H1 (cell line): ENCODE measurements around the gene GDI2. TPM values are rescaled to one million over a fixed set of nuclear protein-coding genes. Genes with fewer than 3 reads are reported as not detected.
A peak's percentile ranks its signal among the peaks of the same experiment; 100 is the strongest.

Experiments used
- CTCF ChIA-PET: fragments of 300-600 bp; sonication (Branson Sonifier 250); formaldehyde crosslinking; loops from one replicate; lab custom pipeline; 2021; ENCODE audit not compliant: partially characterized antibody; lab: Charles Lee
- POLR2A ChIA-PET: fragments of 300-600 bp; sonication (Branson Sonifier 250); formaldehyde crosslinking; loops from one replicate; lab custom pipeline; 2021; ENCODE audit warnings: inconsistent platforms; ENCODE audit not compliant: partially characterized antibody; lab: Charles Lee
- DNase-seq, 2 experiments: peaks; one replicate each; pipeline versions ENCODE4 v3.0.0 to v3.0.0-alpha.2; 2010 to 2022; ENCODE audit warnings: low spot score in 2 of 2, low read depth in 1 of 2, mixed read lengths in 1 of 2
- FAIRE-seq: peaks from 2 replicates; lab custom pipeline; 2011; peaks lifted over from hg19 to GRCh38; lab: Jason Lieb, UNC
- H2AFZ ChIP-seq: 2 replicates; pipeline ENCODE4 v1.8.1; 2012; ENCODE audit warnings: low read length, inconsistent platforms
- H2AK5ac ChIP-seq: 2 replicates; pipeline ENCODE4 v1.6.1; 2013; ENCODE audit warnings: low read depth, low read length
- H2BK120ac ChIP-seq: replicated peaks from 2 replicates; pipeline ENCODE3; 2013; ENCODE audit warnings: low read depth, low read length, inconsistent platforms
- H2BK12ac ChIP-seq: 2 replicates; pipeline ENCODE4 v1.6.1; 2013; ENCODE audit warnings: low read depth, low read length
- H2BK15ac ChIP-seq: 2 replicates; pipeline ENCODE4 v1.6.1; 2013; ENCODE audit warnings: low read length
- H2BK20ac ChIP-seq: 2 replicates; pipeline ENCODE4 v1.6.1; 2013; ENCODE audit warnings: low read length
- H2BK5ac ChIP-seq: 2 replicates; pipeline ENCODE4 v1.6.1; 2013; ENCODE audit warnings: low read depth, low read length
- H3K14ac ChIP-seq: 2 replicates; pipeline ENCODE4 v1.6.1; 2013; ENCODE audit warnings: inconsistent platforms; ENCODE audit not compliant: insufficient read length
- H3K18ac ChIP-seq: 2 replicates; pipeline ENCODE4 v1.6.1; 2013; ENCODE audit warnings: low read length; ENCODE audit errors: extremely low read depth
- H3K23ac ChIP-seq: 2 replicates; pipeline ENCODE4 v1.6.1; 2013; ENCODE audit warnings: inconsistent platforms; ENCODE audit not compliant: insufficient read length
- H3K23me2 ChIP-seq: 2 replicates; pipeline ENCODE4 v1.6.1; 2013; ENCODE audit warnings: low read depth, low read length
- H3K27ac ChIP-seq: 2 replicates; pipeline ENCODE4 v1.6.1; 2011; ENCODE audit warnings: low read depth, low read length, inconsistent platforms
- H3K27me3 ChIP-seq, 4 experiments: replicated peaks in 1 of 4; 1 replicate in 1 of 4; 2 replicates in 3 of 4; pipeline versions ENCODE4 v1.6.1 to v1.8.1; 2011 to 2013; ENCODE audit warnings: low read length in 3 of 4, mild to moderate bottlenecking in 3 of 4, inconsistent platforms in 2 of 4, mixed read lengths in 2 of 4, moderate library complexity in 1 of 4; ENCODE audit not compliant: control insufficient read depth in 3 of 4, insufficient read depth in 3 of 4; ENCODE audit errors: extremely low read depth in 1 of 4
- H3K36me3 ChIP-seq, 4 experiments: 2 replicates each; pipeline versions ENCODE4 v1.6.1 to v1.8.1; 2011 to 2013; ENCODE audit warnings: mild to moderate bottlenecking in 4 of 4, low read length in 3 of 4, moderate library complexity in 2 of 4, control low read depth in 1 of 4, inconsistent platforms in 1 of 4; ENCODE audit not compliant: insufficient read depth in 4 of 4, control insufficient read depth in 2 of 4
- H3K4ac ChIP-seq: replicated peaks from 2 replicates; pipeline ENCODE3; 2013; ENCODE audit warnings: low read length, low read depth, mixed read lengths, inconsistent platforms; ENCODE audit not compliant: insufficient read length
- H3K4me1 ChIP-seq, 4 experiments: replicated peaks in 1 of 4; 1 replicate in 1 of 4; 2 replicates in 3 of 4; pipeline versions ENCODE4 v1.6.1 to v1.8.1; 2011 to 2013; ENCODE audit warnings: low read length in 3 of 4, inconsistent platforms in 2 of 4, mixed read lengths in 1 of 4; ENCODE audit not compliant: insufficient read depth in 4 of 4, control insufficient read depth in 3 of 4
- H3K4me2 ChIP-seq, 2 experiments: 2 replicates each; pipeline versions ENCODE4 v1.6.1 to v1.8.1; 2011 to 2013; ENCODE audit warnings: low read depth in 2 of 2, low read length in 2 of 2, control low read depth in 1 of 2, inconsistent platforms in 1 of 2, mild to moderate bottlenecking in 1 of 2; ENCODE audit not compliant: insufficient read depth in 1 of 2
- H3K4me3 ChIP-seq, 4 experiments: fragments of 200-600, 300-600 bp in 1 of 4; sonication (generic), shearing (Covaris generic), sonication (Bioruptor Twin) in 1 of 4; 2 replicates each; pipeline versions ENCODE4 v1.5.1 to v1.8.1; 2011 to 2016; ENCODE audit warnings: low read length in 4 of 4, low read depth in 3 of 4, control low read depth in 2 of 4, inconsistent platforms in 2 of 4, mild to moderate bottlenecking in 2 of 4, mixed read lengths in 1 of 4, moderate library complexity in 1 of 4; ENCODE audit not compliant: insufficient read depth in 2 of 4; ENCODE audit errors: extremely low read depth in 1 of 4
- H3K56ac ChIP-seq: replicated peaks from 2 replicates; pipeline ENCODE3; 2013; ENCODE audit warnings: low read depth, mild to moderate bottlenecking, mixed read lengths, low read length, inconsistent platforms; ENCODE audit not compliant: insufficient read length
- H3K79me1 ChIP-seq: 2 replicates; pipeline ENCODE4 v1.6.1; 2013; ENCODE audit warnings: low read depth, low read length, control low read depth
- H3K79me2 ChIP-seq, 2 experiments: 2 replicates each; pipeline versions ENCODE4 v1.6.1 to v1.8.1; 2012 to 2013; ENCODE audit warnings: low read length in 2 of 2, mild to moderate bottlenecking in 2 of 2, inconsistent platforms in 1 of 2; ENCODE audit not compliant: insufficient read depth in 2 of 2, control insufficient read depth in 1 of 2
- H3K9ac ChIP-seq, 4 experiments: replicated peaks in 1 of 4; 1 replicate in 1 of 4; 2 replicates in 3 of 4; pipeline versions ENCODE4 v1.6.1 to v1.8.1; 2011 to 2013; ENCODE audit warnings: low read depth in 3 of 4, low read length in 3 of 4, control low read depth in 2 of 4, mild to moderate bottlenecking in 2 of 4, moderate library complexity in 2 of 4, inconsistent platforms in 1 of 4; ENCODE audit errors: extremely low read depth in 1 of 4
- H3K9me3 ChIP-seq, 2 experiments: 2 replicates each; pipeline versions ENCODE4 v1.6.1 to v1.8.1; 2012 to 2013; ENCODE audit warnings: mild to moderate bottlenecking in 2 of 2, moderate library complexity in 2 of 2, control low read depth in 1 of 2, inconsistent platforms in 1 of 2, low read depth in 1 of 2, low read length in 1 of 2, mixed read lengths in 1 of 2; ENCODE audit not compliant: insufficient read depth in 2 of 2
- H4K20me1 ChIP-seq, 2 experiments: replicated peaks in 1 of 2; 2 replicates each; pipeline versions ENCODE3 to v1.8.1; 2011 to 2013; ENCODE audit warnings: inconsistent platforms in 2 of 2, low read length in 2 of 2, mild to moderate bottlenecking in 1 of 2; ENCODE audit not compliant: insufficient read depth in 2 of 2, control insufficient read depth in 1 of 2
- H4K5ac ChIP-seq: 2 replicates; pipeline ENCODE4 v1.6.1; 2013; ENCODE audit warnings: low read length, low read depth, mixed read lengths, inconsistent platforms; ENCODE audit not compliant: insufficient read length
- H4K8ac ChIP-seq: 2 replicates; pipeline ENCODE4 v1.8.0; 2013; ENCODE audit warnings: mild to moderate bottlenecking, moderate library complexity, low read length, inconsistent platforms; ENCODE audit not compliant: insufficient read depth; ENCODE audit errors: extremely low read depth
- H4K91ac ChIP-seq: replicated peaks from 2 replicates; pipeline ENCODE3; 2013; ENCODE audit warnings: low read length, mixed read lengths, inconsistent platforms; ENCODE audit not compliant: insufficient read length
- BRCA1 ChIP-seq: IDR thresholded peaks from 2 replicates; pipeline ENCODE4 v1.6.1; 2012; ENCODE audit warnings: low read depth, low read length, improper control_type of control experiment
- CBX8 ChIP-seq: fragments of 300-800, 300-1000 bp; sonication (generic); IDR thresholded peaks from 2 replicates; pipeline ENCODE4 v1.7.1; 2016; ENCODE audit warnings: low read depth, low read length, borderline replicate concordance
- CEBPB ChIP-seq: IDR thresholded peaks from 2 replicates; pipeline ENCODE4 v1.6.1; 2012; ENCODE audit warnings: low read depth, low read length
- EGR1 ChIP-seq: IDR thresholded peaks from 2 replicates; pipeline ENCODE4 v1.6.1; 2011; ENCODE audit warnings: low read depth, low read length, borderline replicate concordance
- EP300 ChIP-seq, 2 experiments: IDR thresholded peaks; 1 replicate in 1 of 2; 2 replicates in 1 of 2; pipeline ENCODE4 v1.6.1; 2011 to 2012; ENCODE audit warnings: low read depth in 2 of 2, low read length in 2 of 2, mild to moderate bottlenecking in 2 of 2, borderline replicate concordance in 1 of 2, inconsistent platforms in 1 of 2, moderate library complexity in 1 of 2
- KDM5A ChIP-seq: fragments of 200-600 bp; IDR thresholded peaks from 2 replicates; pipeline ENCODE4 v1.7.1; 2012; ENCODE audit warnings: mild to moderate bottlenecking, low read length, inconsistent platforms, mixed read lengths
- POLR2A ChIP-seq, 2 experiments: IDR thresholded peaks; 1 replicate in 1 of 2; 2 replicates in 1 of 2; pipeline ENCODE4 v1.6.1; 2011; ENCODE audit warnings: low read depth in 2 of 2, low read length in 2 of 2, mild to moderate bottlenecking in 2 of 2; ENCODE audit errors: control extremely low read depth in 1 of 2
- SIRT6 ChIP-seq: IDR thresholded peaks from one replicate; pipeline ENCODE4 v1.7.1; 2012; ENCODE audit warnings: low read length, inconsistent platforms
- SP2 ChIP-seq: IDR thresholded peaks from 2 replicates; pipeline ENCODE4 v1.6.1; 2012; ENCODE audit warnings: mild to moderate bottlenecking, low read length, inconsistent platforms
- SRF ChIP-seq: IDR thresholded peaks from 2 replicates; pipeline ENCODE4 v1.6.1; 2011; ENCODE audit warnings: mild to moderate bottlenecking, low read depth, low read length, moderate library complexity
- TAF1 ChIP-seq: IDR thresholded peaks from 2 replicates; pipeline ENCODE4 v1.6.1; 2011; ENCODE audit warnings: mild to moderate bottlenecking, low read depth, low read length
- USF2 ChIP-seq: IDR thresholded peaks from 2 replicates; pipeline ENCODE4 v1.6.1; 2011; ENCODE audit warnings: low read length, improper control_type of control experiment
- WGBS, 2 experiments: shearing (Covaris generic) in 1 of 2; methylation state at CpG; one replicate each; pipeline versions ENCODE4 v1.1.6 to v1.1.7; 2013 to 2015; ENCODE audit warnings: low lambda C conversion rate in 2 of 2, mixed read lengths in 2 of 2, inconsistent platforms in 1 of 2, low coverage in 1 of 2, missing lambda C conversion rate in 1 of 2; ENCODE audit not compliant: insufficient replicate concordance in 2 of 2, insufficient coverage in 1 of 2, insufficient read length in 1 of 2; ENCODE audit errors: extremely low coverage in 1 of 2, missing lambda C conversion rate in 1 of 2; 5-methylcytosine and 5-hydroxymethylcytosine counted together
- polyA plus RNA-seq, 7 experiments: library from polyadenylated mRNA; depleted of rRNA in 3 of 7; stranded (reverse) in 5 of 7; unstranded in 2 of 7; fragments of >200 nt in 5 of 7; fragments of 200-250 nt in 2 of 7; gene quantifications; 1 replicate in 5 of 7; 2 replicates in 1 of 7; 4 replicates in 1 of 7; pipeline versions ENCODE4 v1.2.1 to v1.2.3, GENCODE V29; 2011 to 2013; ENCODE audit warnings: missing spikeins in 2 of 7, mixed read lengths in 2 of 7
- total RNA-seq: library from RNA; stranded (reverse); fragmentation: NEBNext Ultra II Directional; extraction: Animal tissue kit (Norgen Biotek cat#: 25700); gene quantifications from 2 replicates; pipeline ENCODE4 v1.2.1, GENCODE V29; 2021

The GDI2 gene
- total and polyA plus RNA-seq, 2 of the 8 experiments (the other 6 are each of a cell fraction or from before 2014, with no cell fraction given), result 168 to 385 TPM

GRCh38 chr10:5812283-5813090 lies 747 bp downstream of the GDI2 start:
- Histone ChIP-seq H3K4ac (peak overlapping the region; percentile 98), H3K79me2 (peaks cover 44 to 67% of the 10 kb centered on the region in 2 experiments), H4K91ac (no peak overlapping the region), H2BK15ac (no peak overlapping the region), H3K79me1 (no peaks in the 10 kb centered on the region; the same call in 1 of the 2 replicates), H3K4me3 (peak overlapping the region; percentile 90 to 98 (median 94)), H3K4me2 (peak overlapping the region; percentile 67 to 81), H3K4me1 (peaks cover 0 to 3% (median 0%) of the 10 kb centered on the region in 4 experiments; a peak in 1 of 7 replicates), H2AFZ (no peak overlapping the region), H3K27me3 (no peaks in the 10 kb centered on the region), H3K56ac (peak overlapping the region; percentile 96), H2AK5ac (no peak overlapping the region), H4K20me1 (peaks cover 15 to 25% of the 10 kb centered on the region in 2 experiments), H4K8ac (peak overlapping the region; percentile 96), H3K23me2 (peaks cover 6% of the 10 kb centered on the region), H2BK120ac (no peak overlapping the region), H3K27ac (peak overlapping the region; percentile 88; the same call in 1 of the 2 replicates), H4K5ac (peak overlapping the region; percentile 100), H3K9me3 (no peaks in the 10 kb centered on the region), H3K9ac (peak overlapping the region; percentile 94 to 99 (median 96)), H2BK12ac (no peak overlapping the region), H3K14ac (no peak overlapping the region), H2BK5ac (peak overlapping the region; percentile 96), H3K23ac (no peak overlapping the region), H3K18ac (peak overlapping the region; percentile 97; the same call in 1 of the 2 replicates), H2BK20ac (no peak overlapping the region), H3K36me3 (peaks cover 0 to 5% (median 0%) of the 10 kb centered on the region in 4 experiments; a peak in 2 of 8 replicates)
- CTCF ChIA-PET, result no interaction called here
- WGBS, 2 experiments, result 4% methylated on average over 16 of the region's 49 CpGs; no CpG with 5 or more reads in 1 of the 2 experiments
- DNase-seq (peak in 1 of 2 experiments; percentile 73), FAIRE-seq (no peak)
- POLR2A ChIA-PET, result interaction anchor here (0.7 to 2.8 kb wide), 19 partner anchors 9 to 119 kb away, joined by 3 to 22 read pairs (median 6); partner anchors contain the start of genes ANKRD16 and FBH1
- TF ChIP-seq POLR2A (IDR thresholded peaks at IDR 0.05; ENCODE audit: control extremely low read depth in 1 of 2, low read depth in 2 of 2, low read length in 2 of 2) (no peak), USF2 (no peak), CEBPB (no peak), TAF1 (no peak), CBX8 (no peak), EP300 (IDR thresholded peaks at IDR 0.05; ENCODE audit: borderline replicate concordance in 1 of 2, low read depth in 2 of 2, low read length in 2 of 2) (no peak), SRF (no peak), KDM5A (no peak), SIRT6 (no peak), SP2 (no peak), EGR1 (no peak), BRCA1 (no peak)
